ENCODE results near the gene CITED4.

DNA sequence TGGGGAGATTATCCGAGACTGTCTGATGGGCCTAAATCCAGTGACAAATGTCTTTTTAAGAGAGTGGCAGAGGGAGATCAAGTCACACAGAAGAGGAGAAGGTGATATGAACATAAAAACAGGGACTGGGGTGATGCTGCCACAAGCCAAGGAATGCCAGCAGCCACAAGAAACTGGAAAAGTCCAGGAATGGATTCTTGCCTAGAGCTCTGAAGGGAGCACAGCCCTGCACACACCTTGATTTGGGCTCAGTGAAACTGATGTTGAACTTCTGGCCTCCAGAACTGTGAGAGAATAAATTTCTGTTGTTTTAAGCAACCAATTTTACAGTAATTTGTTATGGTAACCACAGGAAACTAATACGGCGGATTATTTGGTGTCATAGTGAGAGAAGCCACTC lies 19.5 kb downstream of the CITED4 start:
- TF ChIP-seq, protein P1, sequence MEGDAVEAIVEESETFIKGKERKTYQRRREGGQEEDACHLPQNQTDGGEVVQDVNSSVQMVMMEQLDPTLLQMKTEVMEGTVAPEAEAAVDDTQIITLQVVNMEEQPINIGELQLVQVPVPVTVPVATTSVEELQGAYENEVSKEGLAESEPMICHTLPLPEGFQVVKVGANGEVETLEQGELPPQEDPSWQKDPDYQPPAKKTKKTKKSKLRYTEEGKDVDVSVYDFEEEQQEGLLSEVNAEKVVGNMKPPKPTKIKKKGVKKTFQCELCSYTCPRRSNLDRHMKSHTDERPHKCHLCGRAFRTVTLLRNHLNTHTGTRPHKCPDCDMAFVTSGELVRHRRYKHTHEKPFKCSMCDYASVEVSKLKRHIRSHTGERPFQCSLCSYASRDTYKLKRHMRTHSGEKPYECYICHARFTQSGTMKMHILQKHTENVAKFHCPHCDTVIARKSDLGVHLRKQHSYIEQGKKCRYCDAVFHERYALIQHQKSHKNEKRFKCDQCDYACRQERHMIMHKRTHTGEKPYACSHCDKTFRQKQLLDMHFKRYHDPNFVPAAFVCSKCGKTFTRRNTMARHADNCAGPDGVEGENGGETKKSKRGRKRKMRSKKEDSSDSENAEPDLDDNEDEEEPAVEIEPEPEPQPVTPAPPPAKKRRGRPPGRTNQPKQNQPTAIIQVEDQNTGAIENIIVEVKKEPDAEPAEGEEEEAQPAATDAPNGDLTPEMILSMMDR (optimal IDR thresholded peaks at IDR 0.05 in 1 of 3, IDR thresholded peaks at IDR 0.05 in 1 of 3, conservative IDR thresholded peaks at IDR 0.05 in 1 of 3; ENCODE audit: extremely low read depth in 1 of 3, insufficient read depth in 2 of 3, low read length in 3 of 3): no peak
- TF ChIP-seq EZH2 (IDR thresholded peaks at IDR 0.05; ENCODE audit: low read length): no peak

All from keratinocyte (primary cell).